Loucy (cell line): ENCODE measurements around the gene APOL5.

Experiments
- CTCF ChIP-seq: fragments of 200-600 bp; sonication (generic); conservative IDR thresholded peaks from 2 replicates; pipeline ENCODE4 v1.5.1; 2014; ENCODE audit warnings: mild to moderate bottlenecking, antibody characterized with exemption, low read length
- EZH2phosphoT487 ChIP-seq: fragments of 200-600 bp; IDR thresholded peaks from 2 replicates; pipeline ENCODE4 v1.6.1; 2018; ENCODE audit warnings: antibody characterized with exemption, mild to moderate bottlenecking, moderate library complexity, borderline replicate concordance

- TF ChIP-seq CTCF (no peak), EZH2phosphoT487 (no peak)
Observed at GRCh38 chr22:35725521-35725920, 7.8 kb downstream of the APOL5 start.
